NAMALWA (cell line): Measurements from ENCODE around the gene PARVA.
"Not testable (repeated sequence)": the region's sequence is repeated elsewhere in the genome, so short reads cannot be mapped to it uniquely, and the experiment has no call there.

Source experiments
- DNase-seq: peaks from one replicate; pipeline ENCODE4 v3.0.0-alpha.2; 2015; ENCODE audit warnings: low spot score

The PARVA gene

DNA sequence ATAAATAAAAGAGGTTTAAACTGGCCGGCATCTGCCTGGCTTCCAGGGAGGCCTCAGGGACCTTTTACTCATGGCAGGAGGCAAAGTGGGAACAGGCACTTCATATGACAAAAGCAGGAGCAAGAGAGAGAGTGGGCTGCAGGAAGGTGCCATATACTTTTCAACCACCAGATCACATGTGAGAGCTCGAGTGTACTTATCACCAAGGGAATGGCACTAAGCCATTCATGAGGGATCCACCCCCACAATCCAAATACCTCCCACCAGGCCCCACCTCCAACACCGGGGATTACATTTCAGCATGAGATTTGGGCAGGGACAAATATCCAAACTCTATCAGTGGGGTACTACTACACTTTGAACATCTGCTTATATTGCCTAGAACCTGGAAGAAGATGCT lies 126.5 kb downstream of the PARVA start:
- no peak for DNase-seq

DNA sequence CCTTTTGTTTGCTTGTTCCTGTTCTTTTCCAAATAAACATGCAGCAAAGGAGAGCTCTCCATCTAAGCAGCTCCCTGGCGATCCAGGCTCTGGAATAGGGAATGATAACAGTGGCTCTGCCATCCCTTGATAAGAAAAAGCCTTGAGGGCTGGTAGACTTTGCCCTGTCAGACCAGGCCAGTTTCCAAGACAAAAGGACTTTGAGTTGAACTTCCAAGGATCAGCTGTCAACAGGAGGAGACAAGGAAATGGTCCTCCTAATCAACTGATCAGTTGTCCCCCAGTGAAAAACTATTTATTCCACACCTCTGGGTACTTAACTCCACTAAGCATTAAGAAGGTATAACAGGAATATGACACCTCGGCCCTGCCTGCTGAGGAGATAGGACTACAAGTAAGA lies 127.8 kb downstream of the PARVA start:
- no peak for DNase-seq

DNA sequence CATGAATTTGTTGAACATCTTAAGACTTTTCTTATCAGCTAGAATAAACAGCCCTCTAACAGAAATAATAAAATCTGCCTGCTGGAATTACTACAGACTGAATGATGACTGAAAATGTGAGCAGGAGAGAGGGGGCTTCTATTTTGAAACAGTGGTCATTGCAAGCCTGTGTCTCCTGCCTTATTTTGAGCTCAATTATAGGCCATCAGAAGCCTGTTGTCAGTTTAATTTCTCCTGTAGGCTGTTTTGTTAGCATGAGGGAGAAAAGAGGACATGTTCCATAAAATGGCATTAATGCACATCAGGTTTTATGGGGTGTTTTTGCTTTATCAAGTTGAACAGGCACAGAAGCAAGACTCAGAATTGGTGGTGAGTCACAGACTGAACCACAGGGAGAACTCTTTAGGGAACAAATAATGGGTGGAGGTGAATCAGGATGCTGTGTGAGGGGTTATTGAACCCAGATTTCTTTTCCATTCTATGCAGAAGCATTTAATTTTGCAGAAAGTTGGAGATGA lies 129.1 kb downstream of the PARVA start:
- DNase-seq, result no peak

DNA sequence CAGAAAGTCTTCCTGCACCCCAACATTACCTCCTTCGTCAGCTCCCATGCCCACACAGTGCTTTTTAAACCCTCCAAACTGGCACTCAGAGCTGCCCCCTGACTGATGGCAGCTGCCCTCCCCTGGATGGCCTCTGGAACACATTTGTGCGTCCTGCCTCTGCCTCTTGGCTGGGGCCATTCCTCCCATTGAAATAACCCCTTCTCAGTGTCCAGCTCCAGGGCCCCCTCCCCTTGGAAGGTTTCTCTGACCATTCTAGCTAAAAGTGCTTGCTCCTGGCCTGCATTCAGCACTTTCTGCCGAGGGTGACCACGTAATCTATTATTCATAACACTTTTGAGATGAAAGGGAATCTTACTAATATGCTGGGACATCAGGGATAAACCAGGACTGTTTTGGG lies 130.0 kb downstream of the PARVA start:
- no peak for DNase-seq

DNA sequence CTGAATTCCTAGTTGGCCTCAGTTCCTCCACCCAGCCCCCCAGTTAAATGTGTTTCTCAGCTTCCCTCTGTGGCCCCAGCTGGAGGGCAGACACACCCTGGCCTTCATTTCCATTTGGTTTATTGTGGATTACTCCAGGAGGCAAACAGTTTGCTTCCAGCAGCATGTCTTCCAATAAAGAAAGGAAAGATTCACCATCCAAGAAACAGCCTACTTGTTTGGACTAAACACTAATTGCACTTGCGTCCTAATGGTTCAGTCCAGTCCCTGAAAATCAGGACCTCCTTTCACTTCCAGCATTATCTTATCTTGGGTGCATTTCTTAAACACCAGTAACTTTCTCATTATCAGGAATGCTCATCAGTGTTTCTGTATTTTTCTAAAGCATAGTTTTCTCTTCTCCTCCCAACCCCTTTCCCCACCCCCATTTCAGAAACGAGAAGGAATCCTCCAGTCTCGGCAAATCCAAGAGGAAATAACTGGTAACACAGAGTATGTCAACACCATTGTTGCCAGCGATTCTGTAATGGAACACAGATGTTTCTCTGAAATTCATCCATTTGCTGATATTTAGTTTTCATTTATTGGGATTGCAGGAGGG lies 130.9 kb downstream of the PARVA start:
- no peak for DNase-seq

DNA sequence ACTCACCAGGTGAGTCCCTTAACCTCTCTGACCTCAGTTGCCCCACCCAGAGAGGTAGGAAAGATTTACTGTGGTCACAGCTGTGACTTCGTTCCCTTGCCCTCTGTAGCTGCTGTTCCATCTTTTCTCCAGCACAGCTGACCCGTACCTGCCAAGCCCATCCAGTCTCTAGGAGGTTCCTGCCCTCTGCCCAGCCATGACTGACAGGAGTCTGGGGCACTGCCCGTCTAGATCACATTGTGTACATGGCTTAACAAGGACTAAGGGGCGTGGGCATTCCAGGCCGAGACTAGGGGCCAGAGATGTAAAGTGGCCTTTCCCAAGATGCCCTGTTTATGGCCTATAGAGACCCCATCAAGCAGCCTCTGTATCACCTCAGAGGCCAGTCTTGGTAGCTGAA lies 132.0 kb downstream of the PARVA start:
- DNase-seq, result no peak

DNA sequence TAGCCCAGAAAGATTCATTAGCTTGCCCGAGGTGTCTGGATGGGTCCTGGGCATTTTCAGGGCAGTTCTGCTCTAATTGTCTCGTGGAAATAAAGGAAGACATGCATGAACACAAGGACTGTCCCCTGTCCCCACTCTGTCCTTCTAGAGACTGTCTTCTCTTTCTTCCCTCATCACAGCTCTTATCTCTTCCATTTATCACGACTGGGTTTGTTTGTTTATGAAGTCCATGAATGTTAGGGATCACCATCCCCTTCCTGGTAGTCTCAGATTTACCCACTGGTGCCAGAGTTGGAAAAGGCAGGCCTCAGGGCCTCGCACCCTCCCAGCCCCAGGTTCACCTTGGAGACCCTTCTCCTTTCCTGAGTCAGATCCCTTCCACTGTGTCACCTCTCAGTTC lies 134.8 kb downstream of the PARVA start:
- DNase-seq, result no peak

DNA sequence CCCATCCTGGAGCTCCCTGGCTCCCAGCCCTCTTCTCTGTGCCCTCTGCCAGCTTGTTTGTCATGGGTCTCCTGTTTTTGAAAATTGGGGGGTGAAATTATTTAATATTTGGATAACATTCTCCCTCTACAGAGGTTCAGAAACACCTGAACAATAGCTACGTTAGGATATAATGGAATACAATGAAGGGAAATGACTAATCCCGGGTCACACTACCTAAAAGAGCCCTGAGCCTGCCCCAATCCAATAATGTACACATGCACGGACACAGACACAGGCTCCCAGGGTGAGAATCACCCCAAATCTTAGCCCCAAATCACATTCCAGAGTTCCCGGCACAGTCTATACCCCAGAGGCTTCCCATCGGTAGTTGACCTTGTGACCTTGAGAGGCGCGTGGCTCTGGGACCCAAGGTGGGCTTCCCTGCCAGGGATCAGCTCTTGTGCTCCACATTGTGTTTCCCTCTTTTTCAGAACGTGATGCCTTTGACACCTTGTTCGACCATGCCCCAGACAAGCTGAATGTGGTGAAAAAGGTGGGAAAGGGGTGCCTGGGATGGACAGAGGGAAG lies 135.5 kb downstream of the PARVA start:
- DNase-seq, result no peak

DNA sequence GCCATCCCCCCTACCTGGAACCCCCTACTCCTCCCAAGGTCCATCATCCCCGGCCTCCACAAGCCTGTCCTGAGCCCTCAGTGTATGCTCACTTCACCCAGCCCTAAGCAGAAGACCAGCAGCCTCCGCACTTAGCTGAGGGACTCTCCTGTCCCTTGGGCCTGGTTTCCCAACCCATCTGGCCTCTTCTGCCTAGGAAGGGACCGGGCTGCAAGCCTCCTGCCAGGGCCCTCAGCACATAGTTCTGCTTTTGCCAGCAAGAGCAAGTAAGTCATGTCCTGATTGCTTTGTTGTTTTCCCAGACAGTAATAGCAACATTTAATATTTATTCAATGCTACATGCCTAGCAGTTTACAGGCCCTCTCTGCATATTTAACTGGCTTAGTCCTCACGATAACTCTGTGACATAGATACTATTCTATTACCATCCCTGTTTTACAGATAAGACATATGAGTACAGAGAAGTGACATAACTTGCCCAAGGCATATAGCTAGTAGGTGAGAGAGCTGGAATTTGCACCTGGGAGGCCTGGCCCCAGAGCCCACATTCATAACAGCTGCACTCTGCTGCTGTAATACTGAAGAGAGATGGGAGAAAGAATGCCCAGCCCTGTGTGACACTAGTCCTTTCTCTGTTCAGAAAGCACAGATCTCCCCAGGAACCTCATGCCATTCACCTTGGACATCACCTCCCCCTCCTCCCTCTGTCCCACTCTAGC lies 139.2 kb downstream of the PARVA start:
- no peak for DNase-seq

DNA sequence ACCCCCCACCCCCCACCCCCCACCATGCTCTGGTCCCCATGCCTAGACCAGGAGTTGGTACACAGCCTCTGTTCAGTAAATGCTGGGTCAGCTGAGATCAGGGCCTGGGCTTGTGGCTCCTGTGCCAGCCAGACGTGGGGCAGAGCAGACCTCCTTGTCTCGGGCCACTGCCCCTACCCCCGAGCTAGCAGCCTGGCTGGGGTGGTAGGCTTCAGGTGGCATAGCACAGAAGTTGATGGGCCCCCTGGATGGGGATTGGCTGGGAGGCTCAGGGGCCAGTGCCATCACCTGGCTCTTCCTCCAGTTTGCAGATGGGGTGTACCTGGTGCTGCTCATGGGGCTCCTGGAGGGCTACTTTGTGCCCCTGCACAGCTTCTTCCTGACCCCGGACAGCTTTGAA lies 139.9 kb downstream of the PARVA start:
- no peak for DNase-seq

DNA sequence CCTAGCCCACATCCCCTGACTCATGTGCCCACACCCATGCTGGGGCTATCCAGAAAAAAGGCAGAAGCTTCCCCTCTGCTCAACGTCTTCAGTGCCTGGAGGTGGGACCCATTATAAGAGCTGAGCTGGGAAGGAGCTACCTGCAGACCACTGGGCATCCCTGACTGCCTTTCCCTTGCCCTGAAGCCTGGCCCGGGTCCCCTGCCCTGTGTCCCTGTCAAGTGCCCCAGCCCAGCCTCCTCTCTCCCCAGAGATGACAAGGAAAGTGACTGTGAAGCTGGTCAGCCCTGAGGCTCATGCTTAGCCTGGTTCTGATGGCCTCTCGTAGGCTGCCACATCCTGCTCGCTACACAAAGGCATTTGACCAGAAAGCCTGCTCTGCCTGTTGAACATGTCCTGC lies 140.4 kb downstream of the PARVA start:
- DNase-seq, result no peak

DNA sequence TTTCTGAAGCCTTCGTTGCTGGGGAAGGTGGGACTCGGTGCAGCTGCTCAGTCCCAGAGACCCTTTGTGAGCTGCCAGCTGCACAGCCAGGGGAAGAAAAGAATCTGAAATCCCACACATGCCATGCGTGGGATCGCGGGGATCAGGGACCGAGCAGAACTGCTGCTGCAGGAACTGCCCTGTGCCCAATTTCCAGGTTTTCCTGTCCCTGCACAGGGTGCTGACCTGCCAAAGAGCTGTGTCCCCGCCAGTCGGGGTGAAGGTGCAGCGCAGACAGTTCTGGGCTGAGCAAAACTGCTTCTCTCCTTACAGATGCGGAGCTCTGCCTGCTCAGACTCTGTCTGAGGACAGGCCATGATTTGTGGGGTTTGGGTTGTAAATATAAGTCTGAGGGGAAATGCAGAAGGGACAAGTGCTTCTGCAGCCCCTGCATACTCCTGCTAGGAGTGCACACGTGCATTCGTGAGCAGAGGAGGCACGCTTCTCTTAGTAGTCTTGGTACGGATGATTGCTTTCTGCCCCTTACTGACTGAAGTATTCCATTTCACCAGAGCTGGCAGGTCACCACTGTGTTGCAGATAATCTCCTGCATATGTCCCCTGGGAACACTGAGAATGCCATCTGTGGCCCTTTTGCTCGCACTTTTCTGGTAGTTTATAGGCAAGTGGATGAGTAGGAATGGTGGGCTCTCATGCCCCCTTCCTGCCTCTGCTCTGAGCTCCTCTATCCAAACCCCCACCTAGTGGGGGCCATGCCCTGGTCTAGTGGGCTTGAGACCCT lies 141.4 kb downstream of the PARVA start:
- DNase-seq, result no peak

DNA sequence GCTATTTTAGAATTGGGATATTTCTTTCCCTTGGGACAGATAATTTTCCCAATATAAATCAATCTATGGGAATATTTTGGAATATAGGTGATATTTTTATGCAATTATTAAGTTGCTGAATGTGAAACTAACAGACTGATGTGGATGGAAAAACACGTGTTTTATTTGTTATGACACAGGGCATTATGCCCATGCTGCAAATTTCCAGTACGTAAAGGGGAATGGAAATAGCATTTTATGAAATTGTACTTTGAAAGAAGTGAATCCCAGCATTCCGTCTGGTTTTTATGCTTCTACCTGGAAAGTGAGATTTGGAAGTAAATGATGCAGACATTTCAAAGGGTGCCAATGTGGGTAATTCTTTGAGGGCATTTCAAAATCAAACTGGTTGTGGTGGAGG lies 142.7 kb downstream of the PARVA start:
- DNase-seq, result no peak

DNA sequence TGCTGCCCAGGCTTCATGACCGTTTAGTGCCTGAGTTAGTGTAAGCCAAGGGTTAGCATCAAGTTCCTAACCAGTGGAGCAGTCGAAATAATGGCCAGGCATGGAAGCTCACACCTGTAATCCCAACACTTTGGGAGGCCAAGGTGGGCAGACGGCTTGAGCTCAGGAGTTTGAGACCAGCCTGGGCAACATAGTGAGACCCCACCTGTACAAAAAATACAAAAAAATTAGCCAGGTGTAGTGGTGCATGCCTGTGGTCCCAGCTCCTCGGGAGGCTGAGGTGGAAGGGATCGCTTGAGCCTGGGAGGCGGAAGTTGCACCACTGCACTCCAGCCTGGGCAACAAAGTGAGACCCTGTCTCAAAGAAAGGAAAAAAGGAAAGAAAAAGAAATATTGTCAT lies 143.2 kb downstream of the PARVA start:
- not testable (repeated sequence) for DNase-seq

DNA sequence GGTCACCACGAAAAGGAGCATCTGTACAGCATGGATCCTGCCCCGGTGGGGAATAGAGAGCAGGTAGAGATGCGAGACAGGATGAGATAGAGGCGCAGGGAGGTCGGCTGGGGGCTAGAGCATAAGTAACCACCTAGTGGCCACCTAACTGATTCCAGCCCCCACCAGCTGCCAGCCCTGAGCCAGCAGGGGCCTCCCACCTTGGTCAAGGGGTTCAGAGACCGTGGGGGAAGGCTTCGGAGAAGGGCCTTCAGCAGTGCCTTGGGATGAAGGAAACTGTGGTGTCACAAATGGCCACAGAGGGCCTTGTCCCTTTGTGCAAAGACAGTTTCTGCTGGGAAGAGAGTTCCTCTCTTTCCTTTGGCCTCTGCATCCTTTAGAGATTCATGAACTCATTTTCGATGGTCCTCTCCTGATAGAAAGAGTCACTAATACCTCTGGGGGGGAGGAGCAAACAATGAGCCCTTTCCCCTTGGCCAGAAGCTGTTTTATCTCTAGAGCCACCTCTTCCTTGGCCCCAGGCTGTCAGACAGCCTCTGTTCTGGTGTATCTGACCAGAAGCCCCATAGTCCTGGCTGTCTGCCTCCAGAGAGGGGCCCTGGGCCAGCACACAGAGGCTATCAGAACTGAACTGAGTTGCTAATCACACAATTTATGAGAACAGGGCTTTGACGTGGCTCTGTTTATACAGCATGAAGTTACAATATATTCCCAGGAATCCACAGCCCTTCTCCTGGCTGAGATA lies 146.0 kb downstream of the PARVA start:
- DNase-seq, result no peak

DNA sequence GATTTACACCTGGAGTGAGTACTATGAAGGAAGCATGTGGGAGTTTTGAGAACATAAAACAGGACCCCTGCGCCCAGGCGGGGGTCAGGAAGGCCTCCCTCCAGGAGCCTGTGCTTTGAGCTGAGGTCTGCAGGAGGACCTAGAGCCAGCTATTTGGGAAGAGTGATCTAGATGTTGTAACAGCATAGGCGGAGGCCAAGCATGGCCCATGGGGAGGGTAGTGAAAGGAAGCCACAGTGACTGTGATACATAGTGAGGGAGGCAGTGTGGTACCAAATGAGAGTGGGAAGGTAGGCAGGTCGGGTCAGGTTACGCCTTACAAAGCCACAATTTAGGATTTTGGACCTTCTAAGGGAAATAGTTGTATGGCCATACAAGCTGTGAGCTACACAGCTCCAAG lies 147.5 kb downstream of the PARVA start:
- no peak for DNase-seq

DNA sequence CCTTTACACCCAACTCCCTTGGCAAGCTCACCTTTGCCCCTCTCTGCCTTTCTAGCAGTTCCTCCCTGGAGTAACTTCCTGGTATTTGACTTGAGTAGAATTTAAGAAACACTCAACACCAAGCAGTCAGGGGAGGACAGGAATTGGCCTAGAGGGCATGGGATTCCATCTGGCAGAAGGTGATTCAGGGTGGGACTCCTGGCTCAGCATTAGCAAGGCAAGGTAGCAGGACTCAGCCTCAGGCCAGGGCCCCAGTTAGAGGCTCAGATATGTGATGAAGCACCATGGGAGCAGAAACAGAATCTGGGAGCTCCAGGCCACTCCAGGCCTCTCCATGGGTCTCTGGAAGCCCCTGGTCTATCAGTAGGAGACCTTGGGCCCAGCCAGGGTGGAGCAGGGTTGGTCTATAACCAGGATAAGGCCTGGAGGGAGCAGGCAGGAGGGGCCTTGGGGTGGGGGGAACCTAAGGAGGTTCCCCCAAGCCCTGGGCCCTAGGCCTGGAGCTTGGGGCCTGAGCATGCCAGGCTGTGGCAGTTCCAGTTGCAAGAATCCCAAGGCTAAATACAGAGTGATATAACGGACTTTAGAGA lies 148.2 kb downstream of the PARVA start:
- DNase-seq, result no peak

DNA sequence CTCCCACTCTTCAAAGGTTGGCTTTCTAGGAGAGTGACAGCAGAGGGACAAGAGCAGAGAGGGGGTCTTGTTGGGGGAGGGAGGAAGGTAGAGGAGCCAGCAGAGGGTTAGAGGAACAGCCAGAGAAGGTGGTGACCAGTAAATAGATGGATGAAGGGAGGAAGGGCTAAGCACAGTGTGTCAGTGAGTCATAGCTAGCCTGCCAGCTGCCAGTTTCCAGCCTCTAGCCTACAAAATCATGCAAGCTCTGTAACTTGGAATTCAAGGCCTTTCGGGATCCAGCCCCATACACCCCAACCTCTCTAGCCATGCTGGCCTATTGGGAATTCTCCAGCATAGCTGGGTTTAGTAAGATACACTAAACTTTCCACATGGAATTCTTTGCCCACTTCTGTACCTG lies 149.4 kb downstream of the PARVA start:
- no peak for DNase-seq

DNA sequence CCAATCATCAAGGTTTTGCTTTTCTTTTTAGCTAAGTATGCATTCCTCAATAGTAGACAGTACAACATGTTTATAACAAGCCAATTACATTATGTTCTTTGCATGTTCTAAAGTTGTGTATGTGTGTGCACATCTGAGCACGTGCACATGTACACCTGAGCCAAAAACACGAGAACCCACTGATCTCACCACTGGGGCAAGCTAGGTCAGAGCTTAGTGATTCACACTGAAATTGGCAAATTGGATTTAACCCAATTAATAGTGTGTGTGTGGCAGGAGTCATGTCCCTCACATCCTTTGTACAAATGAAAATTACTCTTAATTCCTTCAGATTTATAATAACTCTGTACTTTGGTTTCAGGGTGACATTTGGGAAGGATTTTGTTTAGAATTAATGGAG lies 151.1 kb downstream of the PARVA start:
- DNase-seq, result no peak

DNA sequence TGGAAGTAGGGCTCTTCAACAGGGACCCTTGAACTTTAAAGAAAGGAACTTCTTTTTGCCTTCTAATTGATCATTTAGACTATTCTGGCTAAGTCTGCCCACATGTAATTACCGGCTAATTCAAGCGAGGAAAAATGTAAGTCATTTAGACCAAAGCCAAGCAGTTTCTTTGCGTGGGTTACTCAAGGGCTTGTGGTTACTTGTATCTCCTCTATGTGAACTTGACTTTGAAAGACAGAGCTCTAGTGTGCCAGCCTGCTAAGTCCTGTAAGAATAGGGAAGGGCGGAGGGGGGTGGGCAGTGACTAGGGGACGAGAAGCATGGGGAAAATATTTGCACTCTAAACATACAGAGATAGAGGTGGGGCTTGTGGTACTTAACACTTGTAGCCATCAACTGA lies 151.7 kb downstream of the PARVA start:
- no peak for DNase-seq

DNA sequence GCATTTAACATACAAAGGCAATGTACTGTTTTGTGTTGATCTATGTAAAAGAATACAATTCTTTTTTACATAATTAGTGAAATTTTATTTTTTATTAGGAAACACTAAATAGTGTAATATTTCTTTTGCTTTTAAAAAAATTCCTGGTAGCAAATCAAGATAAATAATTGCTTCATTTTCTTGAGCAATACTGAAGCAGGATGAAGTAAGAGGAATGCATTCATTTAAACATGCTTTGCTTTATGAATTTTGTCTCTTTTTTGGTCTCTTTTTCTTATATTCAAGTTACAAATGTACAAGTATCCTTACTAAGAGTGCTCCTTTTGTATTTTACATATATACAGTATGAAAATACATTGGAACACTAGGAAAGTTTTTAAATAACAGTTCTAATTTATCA lies 152.4 kb downstream of the PARVA start:
- no peak for DNase-seq

DNA sequence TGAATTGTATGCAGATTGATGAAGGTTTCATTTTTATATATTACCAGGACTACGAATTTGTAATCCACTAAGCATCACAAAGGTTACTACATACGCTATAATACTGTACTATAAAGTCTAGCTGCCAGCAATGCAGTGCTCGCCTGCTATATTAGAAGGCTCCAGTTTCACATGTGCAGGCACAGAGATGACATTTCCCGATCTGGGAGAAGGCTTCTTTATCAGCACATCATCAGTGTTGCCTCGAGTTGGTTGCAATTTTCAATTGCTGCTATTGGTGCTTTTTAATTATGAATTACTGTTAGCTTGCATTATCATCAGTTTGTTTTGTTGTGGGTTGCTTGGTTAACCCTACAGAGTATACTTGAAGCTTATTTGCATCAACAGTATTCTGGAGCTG lies 153.6 kb downstream of the PARVA start:
- no peak for DNase-seq
